HG02588 (cell line): ENCODE measurements around the gene TCERG1L.
"Not testable (repeated sequence)": the region's sequence is repeated elsewhere in the genome, so short reads cannot be mapped to it uniquely, and the experiment has no call there.

Source experiments
- ATAC-seq: cut with Tn5 transposase; IDR thresholded peaks from one replicate; pipeline ENCODE4 v1.9.1; 2021; ENCODE audit warnings: mild to moderate bottlenecking, moderate library complexity; ENCODE audit not compliant: unreplicated experiment

Gene TCERG1L

DNA sequence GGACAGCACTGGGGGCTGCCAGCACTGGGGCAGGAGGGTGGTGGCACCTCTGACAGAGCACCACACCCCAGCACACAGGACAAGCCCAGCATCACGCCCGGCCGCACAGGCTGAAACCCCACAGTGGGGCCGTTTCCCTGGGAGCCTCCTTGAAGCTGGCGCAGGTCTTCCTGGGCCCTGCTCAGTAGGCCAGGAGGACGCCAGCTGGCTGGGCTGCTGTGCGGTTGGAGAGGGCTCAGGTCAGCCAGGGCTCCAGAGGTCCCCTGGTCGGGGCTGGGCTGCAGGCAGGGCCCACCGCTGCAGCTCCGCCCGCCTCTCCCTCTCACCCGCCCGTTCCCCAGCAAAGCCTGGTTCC lies 137.3 kb downstream of the TCERG1L start:
- no peak for ATAC-seq

DNA sequence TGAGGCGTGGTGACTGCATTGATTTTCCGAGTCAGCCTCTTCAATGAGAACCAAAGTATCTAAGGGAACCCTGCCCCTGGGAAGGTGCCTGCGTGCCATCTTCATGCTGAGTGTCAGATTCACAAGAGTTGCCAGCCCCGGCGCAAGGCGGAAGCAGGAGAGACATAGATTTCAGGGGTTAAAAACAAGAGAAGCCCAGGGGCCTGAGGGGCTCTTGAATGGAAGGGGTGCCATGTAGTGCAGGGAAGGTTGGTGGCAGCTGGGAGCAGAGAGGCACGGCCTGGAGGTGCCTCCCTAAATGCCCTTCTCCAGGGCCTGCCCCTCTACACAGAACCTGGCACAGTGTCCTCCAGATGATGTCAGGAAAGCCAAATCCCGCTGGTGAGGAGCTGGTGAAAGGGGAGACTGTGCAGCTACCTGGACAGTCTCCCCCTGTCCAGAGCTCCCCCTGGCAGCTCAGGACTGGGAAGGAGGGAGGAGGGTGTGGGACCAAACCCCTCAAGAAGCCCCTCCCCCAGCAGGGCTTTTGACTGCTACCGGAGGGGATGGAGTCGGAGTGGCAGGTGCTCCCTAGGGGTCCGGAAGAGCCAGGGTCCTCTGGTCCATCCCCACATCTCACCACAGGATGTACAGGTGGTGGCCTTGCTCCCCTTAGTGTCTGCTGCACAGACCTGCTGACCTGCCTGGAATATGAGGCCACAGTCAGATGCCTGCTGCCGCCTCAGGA lies 137.9 kb downstream of the TCERG1L start:
- ATAC-seq = no peak

DNA sequence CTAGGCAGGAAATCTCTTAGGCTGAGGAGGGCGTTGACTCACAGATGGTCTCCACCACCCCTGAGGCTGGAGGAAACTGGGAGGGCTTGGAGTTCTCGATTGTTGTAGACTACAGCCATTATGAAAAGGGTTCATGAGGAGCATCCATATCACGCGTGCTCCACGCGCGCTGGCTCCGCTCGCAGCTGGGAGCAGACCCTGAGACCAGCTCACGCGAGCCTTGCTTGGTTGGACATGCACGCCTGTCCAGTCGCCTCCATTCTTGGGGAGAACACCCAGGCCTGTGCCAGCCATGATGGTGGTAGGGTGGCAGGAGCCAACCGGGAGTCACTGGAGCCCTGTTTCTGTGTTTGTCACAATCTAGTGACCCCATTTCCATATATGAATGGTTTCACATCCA lies 139.1 kb downstream of the TCERG1L start:
- no peak for ATAC-seq

DNA sequence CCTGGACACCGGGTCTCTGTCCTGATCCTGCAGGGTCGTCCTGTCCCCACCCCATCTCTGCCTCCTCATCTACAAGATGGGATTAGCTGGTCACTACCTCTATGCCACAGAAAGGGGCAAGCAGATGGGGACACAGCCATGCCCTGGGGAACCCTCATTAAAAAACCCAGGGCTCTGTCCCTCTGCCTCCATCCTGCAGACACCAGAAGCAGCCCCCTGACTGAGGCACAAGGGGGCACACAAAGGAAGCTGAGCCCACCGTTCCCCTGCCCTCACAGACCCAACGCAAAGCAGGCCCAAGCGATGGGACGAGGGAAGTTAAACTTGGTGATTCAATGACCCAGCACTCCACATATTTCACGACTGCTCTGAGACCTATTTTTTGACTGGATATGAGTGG lies 142.4 kb downstream of the TCERG1L start:
- no peak for ATAC-seq

DNA sequence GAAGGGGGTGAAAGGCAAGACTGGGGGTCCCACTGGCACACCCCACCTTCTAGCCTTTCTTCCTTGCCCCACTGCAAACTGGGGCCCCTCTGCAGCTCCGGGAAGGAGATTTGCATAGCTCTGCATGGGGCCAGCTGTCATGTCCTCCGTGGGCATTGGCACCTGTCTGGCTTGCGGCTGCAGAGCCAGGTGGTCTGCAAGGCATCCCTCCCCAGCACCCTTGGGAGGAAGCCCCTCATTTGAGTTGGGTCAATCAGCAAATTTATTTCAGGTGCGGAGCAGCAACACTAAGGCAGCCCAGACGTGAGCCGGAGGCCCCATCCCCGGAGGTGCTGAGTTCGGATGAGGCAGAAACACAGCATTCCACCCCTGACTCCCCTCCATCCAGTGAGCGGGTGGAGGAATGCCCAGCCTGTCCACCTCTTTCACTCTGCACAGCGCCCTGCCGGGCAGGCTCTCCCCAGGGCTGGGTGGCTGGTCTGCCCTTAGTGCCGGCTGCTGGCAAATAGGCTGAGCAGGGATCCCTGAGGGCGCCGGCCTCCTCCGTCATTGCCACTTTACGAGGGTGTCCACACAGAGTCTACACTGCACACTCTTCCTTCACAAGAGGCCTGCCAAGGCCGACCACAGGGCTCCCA lies 143.2 kb downstream of the TCERG1L start:
- no peak for ATAC-seq

DNA sequence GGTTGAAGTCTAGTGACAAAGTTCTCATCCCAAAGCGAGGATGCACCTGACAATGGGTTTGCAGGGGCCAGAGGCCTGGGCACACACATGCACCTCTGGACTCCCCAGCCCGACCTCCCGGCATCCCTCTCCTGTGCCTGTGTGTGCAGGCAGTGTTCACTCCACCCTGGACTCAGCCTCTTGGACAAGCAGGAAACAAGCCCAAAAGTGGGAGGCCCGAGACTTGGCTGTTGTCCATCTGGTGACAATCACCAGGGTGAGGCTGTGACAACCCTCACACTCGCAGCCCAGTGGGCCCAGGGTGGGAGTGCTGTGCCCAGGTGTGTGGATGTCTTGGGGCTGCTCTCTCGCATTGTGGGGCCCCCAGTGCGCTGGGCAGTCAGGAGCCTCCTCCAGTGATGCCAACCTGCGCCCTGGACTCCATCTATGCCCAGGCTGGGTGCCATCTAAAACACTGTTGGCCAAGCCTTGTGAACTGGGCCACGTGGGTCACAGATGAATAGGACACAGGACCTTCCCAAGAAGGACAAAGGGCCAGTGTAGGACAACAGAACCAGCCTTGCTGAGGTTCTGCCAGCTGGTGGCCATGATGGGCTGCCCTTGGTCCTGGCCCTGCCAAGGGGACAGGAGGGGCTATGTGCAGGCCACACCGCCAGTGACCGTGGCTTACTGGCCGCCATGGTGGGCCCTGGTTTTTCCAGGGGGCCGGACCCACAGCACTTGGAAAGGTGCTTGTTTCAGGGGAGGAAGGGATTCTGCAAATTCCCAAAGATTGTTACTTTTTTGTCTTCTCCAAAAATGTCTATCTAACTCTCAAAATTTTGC lies 144.3 kb downstream of the TCERG1L start:
- ATAC-seq = no peak

DNA sequence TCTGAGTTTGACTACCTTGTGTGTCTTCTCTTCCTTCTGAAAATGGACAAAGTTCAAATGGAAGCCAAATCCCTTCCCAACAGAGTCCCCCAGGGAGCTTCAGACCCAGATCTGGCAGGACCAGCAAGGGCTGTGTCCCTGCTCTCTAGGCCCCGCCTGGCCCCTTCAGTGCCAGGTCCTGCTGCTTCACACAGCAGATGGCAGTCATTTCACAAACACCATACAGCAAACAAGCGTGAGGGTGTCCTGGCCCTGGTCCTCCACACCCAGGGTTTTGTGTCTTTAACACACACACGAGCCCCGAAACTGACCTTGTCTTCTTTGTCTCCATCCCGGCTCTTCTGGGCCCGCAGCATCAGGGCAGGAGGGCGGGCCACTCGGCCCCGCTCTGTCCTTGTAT lies 145.0 kb downstream of the TCERG1L start:
- ATAC-seq = no peak

DNA sequence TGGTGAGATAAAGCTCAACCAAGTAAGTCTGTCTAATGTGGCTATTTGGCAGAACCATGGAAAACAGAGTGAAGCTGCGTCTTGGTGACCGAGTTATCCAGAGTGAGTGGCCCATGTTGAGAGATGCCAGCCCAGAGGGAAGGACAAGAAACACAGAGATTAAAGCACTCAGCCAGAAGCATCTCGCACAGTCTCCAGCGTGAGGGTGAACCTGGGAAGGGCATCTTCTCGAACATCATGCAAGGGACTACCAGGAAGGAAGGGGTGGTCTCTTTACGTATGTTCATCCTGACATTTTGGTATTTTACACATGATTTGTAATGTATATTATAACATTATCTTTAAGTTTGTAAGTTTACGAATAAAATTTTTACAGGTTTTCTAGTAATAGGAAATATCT lies 146.4 kb downstream of the TCERG1L start:
- no peak for ATAC-seq

DNA sequence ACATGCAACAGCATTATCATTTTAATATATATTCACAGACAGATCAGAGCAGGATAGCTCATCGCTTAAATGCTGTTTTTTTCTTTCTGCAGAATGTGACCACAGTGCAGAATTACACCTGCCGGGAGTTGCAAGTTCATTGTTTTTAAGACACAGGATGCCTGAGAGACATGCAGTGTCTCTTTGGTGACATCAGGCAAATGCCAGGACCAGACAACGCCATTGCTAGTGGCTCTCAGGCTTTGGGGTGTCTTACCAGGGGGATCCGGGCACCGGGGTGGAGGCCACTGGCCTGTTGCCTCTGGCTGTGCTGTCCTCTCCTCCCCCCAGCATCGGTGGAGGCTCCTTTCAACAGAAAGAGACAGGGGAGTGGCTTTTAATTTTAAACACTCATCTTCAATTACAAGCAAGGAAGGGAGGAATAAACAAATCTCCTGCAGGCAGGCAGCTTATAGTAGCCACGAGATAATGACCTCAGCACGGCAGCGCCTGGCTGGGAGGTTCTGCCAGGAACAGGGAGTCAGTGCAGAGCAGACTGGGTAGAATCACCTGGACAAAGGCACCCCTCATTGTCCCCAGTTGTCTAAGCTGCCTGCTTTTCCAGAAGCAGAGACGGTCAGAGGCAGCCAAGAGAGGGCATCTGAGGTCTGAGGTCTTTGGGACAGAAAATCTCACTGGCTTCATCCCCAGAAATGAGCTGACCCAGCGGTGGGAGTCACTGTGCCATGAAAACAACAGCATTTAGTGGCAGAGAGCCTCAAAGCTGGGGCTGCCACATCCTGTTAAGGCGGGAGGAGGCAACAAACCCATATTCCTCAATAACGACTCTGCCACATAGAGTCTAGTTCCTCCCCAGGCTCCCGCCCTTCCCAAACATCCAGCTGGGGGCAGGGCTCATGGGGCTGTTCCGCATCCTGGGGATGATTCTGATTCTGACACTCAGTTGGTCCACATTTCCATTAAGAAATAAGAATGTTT lies 148.4 kb downstream of the TCERG1L start:
- ATAC-seq = no peak

DNA sequence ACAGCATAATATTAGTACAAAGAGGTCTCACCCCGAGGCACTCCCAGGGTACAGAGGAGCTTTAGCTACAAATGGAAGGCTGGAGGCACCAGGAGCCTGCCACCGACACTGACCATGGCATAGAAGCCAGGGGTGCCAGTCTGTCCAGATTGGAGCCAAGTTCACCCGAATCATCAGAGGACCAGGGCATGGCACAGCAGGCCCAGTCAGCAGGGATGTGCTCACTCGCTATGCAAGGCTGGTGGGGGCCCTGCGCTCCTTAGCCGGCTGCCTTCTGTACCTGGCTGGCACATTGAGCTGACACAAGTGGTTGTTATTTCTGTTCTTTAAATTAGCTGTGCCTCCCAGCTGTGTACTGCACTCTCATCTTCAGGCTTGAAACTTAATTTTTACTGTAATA lies 149.3 kb downstream of the TCERG1L start:
- no peak for ATAC-seq

DNA sequence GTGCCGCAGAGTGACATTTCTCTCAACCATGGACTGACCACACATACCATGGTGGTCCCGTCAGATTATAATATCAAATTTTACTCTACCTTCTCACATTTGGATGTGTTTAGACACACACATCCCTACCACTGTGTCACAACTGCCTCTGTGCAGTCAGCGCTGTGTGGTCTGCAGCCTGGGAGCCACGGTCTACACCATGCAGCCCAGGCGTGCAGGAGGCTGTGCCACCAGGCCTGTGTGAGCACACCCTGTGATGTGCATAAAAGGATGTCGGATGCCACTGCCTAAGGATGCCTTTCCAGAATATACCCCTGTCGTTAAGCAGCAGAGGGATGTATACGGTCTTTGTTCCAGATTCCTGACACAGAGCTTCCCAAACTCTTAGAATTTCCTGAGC lies 150.4 kb downstream of the TCERG1L start:
- ATAC-seq = no peak

DNA sequence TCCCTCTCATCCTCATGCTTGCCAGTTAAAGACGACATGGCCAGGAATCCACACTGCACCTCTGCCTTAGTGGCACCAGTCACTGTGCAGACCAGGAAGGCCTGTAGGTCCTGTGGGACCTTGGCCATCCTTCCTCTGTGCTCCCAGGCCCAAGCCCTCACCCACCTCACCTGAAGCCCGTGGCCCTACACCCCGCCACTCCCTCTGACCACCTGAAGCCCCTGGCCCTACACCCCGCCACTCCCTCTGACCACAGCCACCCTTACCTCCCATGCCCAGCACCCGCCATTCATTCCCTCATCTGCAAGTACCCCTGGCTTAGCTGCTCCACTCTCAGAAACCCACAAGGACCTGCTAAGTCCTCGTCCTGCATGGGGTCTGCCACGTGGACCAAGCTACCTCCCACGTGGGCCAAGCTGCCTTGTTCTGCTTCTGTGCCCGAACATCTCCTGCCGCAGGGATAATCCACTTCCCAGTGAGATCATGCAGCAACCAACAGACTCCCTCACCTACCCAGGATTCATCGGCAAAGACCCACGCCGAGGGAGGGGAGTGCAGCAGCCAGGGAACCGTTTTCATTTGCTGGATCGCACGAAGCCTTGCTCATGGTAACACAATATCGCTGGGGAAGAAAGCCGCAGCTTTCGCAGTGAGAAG lies 151.2 kb downstream of the TCERG1L start:
- no peak for ATAC-seq

DNA sequence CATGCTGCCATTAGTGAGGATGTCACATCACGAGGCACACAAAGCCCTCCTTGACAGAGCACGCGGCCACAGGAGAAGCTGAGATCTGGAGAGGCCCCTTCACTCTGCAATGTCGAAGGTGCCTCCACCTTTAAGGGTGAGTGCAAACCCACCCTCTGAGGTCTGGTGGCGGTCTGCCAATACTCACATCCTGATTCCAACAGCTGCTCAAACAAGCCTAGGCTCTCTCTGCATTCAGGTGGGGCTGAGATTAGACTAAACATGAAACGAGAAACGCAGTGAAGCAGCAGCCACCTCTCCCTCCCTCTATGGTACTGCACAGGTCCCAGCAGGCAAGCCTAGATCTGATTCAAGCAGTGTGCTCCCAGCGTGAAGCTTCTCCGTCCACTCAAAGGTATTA lies 151.8 kb downstream of the TCERG1L start:
- ATAC-seq = no peak

DNA sequence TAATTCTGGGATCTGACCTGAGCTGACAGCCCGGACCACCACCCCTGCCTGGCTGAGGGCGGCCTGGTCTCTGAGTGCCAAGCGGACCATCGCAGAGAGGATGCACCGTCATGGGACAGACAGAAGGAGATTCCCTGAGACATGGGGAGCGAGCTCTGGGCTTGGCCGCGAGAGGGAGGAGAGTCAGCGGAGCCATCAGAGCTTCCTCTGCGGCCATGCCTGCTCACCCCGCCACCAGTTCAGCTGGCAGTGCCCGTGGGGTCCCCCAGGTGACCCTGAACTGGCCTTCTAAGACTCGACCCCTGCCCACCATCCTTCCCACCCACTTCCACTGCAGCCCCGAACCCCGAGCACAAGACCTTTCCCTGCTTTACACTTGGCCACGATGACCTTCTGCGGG lies 152.8 kb downstream of the TCERG1L start:
- no peak for ATAC-seq

DNA sequence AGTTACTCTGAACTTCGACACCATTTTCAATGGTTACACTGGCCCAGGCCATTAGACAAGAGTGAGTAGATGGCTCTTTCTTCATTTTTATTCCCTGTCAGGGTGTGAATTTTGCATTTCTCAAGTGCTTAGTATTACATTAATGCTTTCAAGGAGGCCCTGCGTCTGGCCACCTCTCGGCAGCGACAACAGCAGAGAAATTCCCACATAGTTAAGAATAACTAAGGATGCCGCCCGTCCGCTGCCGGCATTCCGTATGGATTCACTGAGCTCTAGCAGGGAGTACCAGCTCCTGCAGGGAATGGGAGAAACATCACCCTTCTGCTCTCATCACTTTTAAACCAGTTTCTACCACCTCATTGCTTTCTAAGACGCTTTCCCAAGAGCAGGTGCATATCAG lies 153.6 kb downstream of the TCERG1L start:
- no peak for ATAC-seq

DNA sequence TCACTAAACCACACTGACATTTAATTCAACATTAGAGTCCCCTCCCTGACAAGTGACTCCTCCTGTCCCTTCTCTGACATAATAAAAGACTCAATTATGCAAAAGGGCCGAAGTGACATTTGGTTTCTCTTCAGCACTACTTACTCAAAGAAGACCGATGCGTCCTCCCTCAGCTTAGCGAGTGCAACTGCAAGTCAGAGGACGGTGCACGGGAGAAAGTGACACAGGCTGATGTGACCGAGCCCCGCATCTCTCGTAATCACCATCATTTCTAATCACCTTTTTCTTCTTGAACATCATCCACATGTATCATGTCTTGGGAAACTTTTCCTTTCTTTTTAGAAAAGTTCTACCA lies 155.7 kb downstream of the TCERG1L start:
- ATAC-seq = no peak

DNA sequence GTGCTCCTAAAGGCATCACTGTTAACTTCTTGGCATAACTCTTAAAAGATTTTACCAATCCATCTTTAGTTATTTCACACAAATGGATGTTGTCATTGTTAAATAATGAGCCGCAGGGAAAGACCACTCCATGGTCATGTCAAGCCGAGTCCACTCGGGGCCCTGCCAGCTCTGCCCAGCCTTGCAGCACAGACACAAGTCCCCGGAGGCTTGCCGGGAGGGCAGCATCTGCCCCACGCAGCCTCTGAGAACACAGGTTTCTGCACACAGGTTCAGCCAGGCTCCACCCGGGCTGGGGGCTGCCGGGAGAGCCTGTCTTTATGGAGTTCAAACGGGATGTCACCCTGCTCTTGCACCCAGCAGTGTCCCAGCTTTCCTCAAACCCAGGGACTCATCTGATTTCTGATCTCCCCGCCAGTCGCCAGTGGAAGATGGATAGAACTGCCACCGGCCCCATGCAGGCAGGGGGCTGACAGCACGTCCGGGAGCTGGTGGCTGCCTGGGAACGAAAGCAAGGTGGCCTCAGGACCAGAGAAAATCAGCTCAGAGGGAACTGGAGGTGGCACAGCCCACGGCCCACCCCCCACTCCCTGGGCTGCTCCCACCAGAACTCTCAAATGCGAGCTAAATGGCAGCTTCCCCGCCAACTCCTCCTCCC lies 156.2 kb downstream of the TCERG1L start:
- ATAC-seq = no peak

DNA sequence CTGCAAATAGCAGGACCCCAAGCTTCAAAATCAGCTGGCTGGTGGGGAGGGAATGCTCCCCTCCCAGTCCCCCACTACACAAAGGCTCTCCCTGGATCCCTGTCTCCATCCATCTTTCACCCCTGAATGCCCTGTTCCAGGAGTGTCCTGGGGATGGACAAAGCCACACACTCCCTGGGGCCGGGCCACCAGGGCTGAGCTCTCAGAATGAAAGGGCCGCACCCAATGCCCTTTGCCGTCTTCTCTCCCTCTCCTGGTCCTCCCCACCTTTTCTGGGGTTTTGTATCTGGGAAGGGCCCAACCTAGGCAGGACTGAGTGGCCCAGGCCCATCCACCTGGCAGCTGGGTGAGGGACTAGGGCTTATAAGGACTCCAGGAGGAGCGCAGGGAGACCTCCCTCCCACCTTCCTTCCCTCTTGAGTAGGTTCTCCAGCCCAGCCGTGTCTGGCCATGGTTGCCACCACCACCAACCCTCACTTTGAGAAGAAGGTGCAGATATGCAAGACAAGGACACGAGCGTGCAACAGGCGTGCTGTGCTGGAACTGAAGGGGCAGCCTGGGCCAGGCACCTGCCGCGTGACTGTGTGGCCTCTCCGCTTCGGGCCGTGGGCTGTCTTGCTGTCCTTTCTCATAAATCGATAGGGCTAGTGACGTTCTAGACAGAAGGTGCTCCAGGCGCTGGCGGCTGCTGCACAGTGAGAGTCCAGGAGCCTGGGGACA lies 157.1 kb downstream of the TCERG1L start:
- ATAC-seq = no peak

DNA sequence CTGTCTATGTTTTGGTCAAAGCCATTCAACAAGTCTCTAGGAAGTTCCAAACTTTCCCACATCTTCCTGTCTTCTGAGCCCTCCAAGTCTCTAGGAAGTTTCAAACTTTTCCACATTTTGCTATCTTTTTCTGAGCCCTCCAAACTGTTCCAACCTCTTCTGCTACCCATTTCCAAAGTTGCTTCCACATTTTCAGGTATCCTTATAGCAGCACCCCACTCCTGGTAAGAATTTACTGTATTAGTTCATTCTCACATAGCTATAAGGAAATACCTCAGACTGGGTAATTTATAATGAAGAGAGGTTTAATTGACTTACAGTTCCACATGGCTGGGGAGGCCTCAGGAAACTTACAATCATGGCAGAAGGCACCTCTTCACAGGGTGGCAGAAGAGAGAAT lies 159.1 kb downstream of the TCERG1L start:
- not testable (repeated sequence) for ATAC-seq
